Measurements from ENCODE around the gene APOL2.
"Not testable (repeated sequence)": the region's sequence is repeated elsewhere in the genome, so short reads cannot be mapped to it uniquely, and the experiment has no call there.

Gene APOL2

GRCh38 chr22:36221799-36222751 is 17.3 kb downstream of the APOL2 start:
- DNase-seq (ENCODE audit: low spot score), result peak; percentile 78

GRCh38 chr22:36220451-36220921 is 18.8 kb downstream of the APOL2 start:
- DNase-seq (ENCODE audit: low spot score), result peak; percentile 77

- no peak for DNase-seq (ENCODE audit: low spot score)
Measured at GRCh38 chr22:36218648-36219193, 20.6 kb downstream of the APOL2 start.

GRCh38 chr22:36215981-36216380 is 23.3 kb downstream of the APOL2 start:
- peak; percentile 48 for DNase-seq (ENCODE audit: low spot score)

- no peak for DNase-seq (ENCODE audit: low spot score)
Measured at GRCh38 chr22:36213586-36213985, 25.7 kb downstream of the APOL2 start.

- no peak for DNase-seq (ENCODE audit: low spot score)
Measured at GRCh38 chr22:36212901-36213300, 26.4 kb downstream of the APOL2 start.

GRCh38 chr22:36211237-36211861 is 28.0 kb downstream of the APOL2 start:
- DNase-seq (ENCODE audit: low spot score), result peak; percentile 66

- no peak for DNase-seq (ENCODE audit: low spot score)
Measured at GRCh38 chr22:36210224-36210623, 29.1 kb downstream of the APOL2 start.

GRCh38 chr22:36209488-36209908 is 29.8 kb downstream of the APOL2 start:
- DNase-seq (ENCODE audit: low spot score), result not testable (repeated sequence)

- DNase-seq (ENCODE audit: low spot score), result no peak
Measured at GRCh38 chr22:36208914-36209313, 30.4 kb downstream of the APOL2 start.

- DNase-seq (ENCODE audit: low spot score), result no peak
Measured at GRCh38 chr22:36208162-36208765, 31.1 kb downstream of the APOL2 start.

- no peak for DNase-seq (ENCODE audit: low spot score)
Measured at GRCh38 chr22:36206255-36206654, 33.1 kb downstream of the APOL2 start.

GRCh38 chr22:36205573-36205972 is 33.8 kb downstream of the APOL2 start:
- not testable (repeated sequence) for DNase-seq (ENCODE audit: low spot score)

- no peak for DNase-seq (ENCODE audit: low spot score)
Measured at GRCh38 chr22:36204632-36205015, 34.7 kb downstream of the APOL2 start.

- DNase-seq (ENCODE audit: low spot score), result no peak
Measured at GRCh38 chr22:36204001-36204631, 35.2 kb downstream of the APOL2 start.

GRCh38 chr22:36203441-36203840 is 35.9 kb downstream of the APOL2 start:
- DNase-seq (ENCODE audit: low spot score), result not testable (repeated sequence)

- DNase-seq (ENCODE audit: low spot score), result not testable (repeated sequence)
Measured at GRCh38 chr22:36202906-36203305, 36.4 kb downstream of the APOL2 start.

GRCh38 chr22:36201630-36202319 is 37.6 kb downstream of the APOL2 start, which contains the start of gene APOL4:
Gene APOL4, minus strand, starts transcription at chr22:36201809. Its CDS starts 75 bp downstream, at chr22:36201734.
- peak; percentile 50 for DNase-seq (ENCODE audit: low spot score)

- not testable (repeated sequence) for DNase-seq (ENCODE audit: low spot score)
Measured at GRCh38 chr22:36201025-36201424, 38.3 kb downstream of the APOL2 start.

GRCh38 chr22:36199001-36199551 is 40.3 kb downstream of the APOL2 start:
- no peak for DNase-seq (ENCODE audit: low spot score)

GRCh38 chr22:36198536-36198935 is 40.8 kb downstream of the APOL2 start:
- DNase-seq (ENCODE audit: low spot score), result no peak
